Right renal cortex interstitium (tissue), 3 donors: ENCODE results near the gene ASCC1. TPM values are rescaled to one million over a fixed set of nuclear protein-coding genes. Genes with fewer than 3 reads are reported as not detected.

ENCODE experiments used
- DNase-seq, 3 donors: peaks; one replicate each; pipeline ENCODE4 v3.0.0-alpha.2; 2013; ENCODE audit warnings: low read depth in 3 of 3, low spot score in 2 of 3
- polyA plus RNA-seq, 3 donors: library from polyadenylated mRNA; unstranded; fragments of 120-200 nt; gene quantifications; one replicate each; pipeline ENCODE4 v1.2.1, GENCODE V29; 2013; ENCODE audit not compliant: insufficient read length in 3 of 3

The ASCC1 gene
- polyA plus RNA-seq, 3 donors = 43.6 to 55.4 (median 45.8) TPM

- DNase-seq = no peak
Measured at GRCh38 chr10:72056113-72056512, 160.0 kb downstream of the ASCC1 start.

- DNase-seq = no peak
Measured at GRCh38 chr10:72053690-72054089, 162.4 kb downstream of the ASCC1 start.

- DNase-seq = no peak
Measured at GRCh38 chr10:72050873-72051272, 165.2 kb downstream of the ASCC1 start.

GRCh38 chr10:72049969-72050781, 165.9 kb downstream of the ASCC1 start:
- DNase-seq = no peak

- DNase-seq = no peak
Measured at GRCh38 chr10:72049472-72049871, 166.6 kb downstream of the ASCC1 start.

- peak; percentile 89 to 95 (median 91) for DNase-seq
Measured at GRCh38 chr10:72048450-72049124, 167.5 kb downstream of the ASCC1 start.

Other genes starting within 250 kb of the ASCC1 start
- gene SPOCK2, start 127.7 kb downstream of the ASCC1 start, polyA plus RNA-seq = 100 to 1,000 TPM; 147 to 168 (median 150) TPM
- 100 to 1,000 TPM; 210 to 216 (median 213) TPM for gene ANAPC16, start 264 bp downstream of the ASCC1 start, polyA plus RNA-seq
- gene DDIT4, start 57.6 kb upstream of the ASCC1 start, polyA plus RNA-seq = 10 to 100 TPM; 41.1 to 54.3 (median 52.9) TPM
- gene DNAJB12, start 138.6 kb upstream of the ASCC1 start, polyA plus RNA-seq = 10 to 100 TPM; 28.6 to 35.0 (median 32.7) TPM